ENCODE data around the gene GFOD2.
A peak's percentile ranks its signal among the peaks of the same experiment; 100 is the strongest.

GFOD2 gene

GRCh38 chr16:67656344-67657016 lies 62.6 kb downstream of the GFOD2 start:
- no peak for DNase-seq

- no peak for DNase-seq
These were observed 63.8 kb downstream of the GFOD2 start for GRCh38 chr16:67655363-67655762.

- no peak for DNase-seq
These were observed 64.7 kb downstream of the GFOD2 start for GRCh38 chr16:67654403-67654911.

- no peak for DNase-seq
These were observed 65.2 kb downstream of the GFOD2 start for GRCh38 chr16:67653789-67654402.

- no peak for DNase-seq
These were observed 65.9 kb downstream of the GFOD2 start for GRCh38 chr16:67653128-67653788.

GRCh38 chr16:67652578-67653127 lies 66.5 kb downstream of the GFOD2 start:
- no peak for DNase-seq

- peak; percentile 54 for DNase-seq
These were observed 67.3 kb downstream of the GFOD2 start for GRCh38 chr16:67651847-67652246.

GRCh38 chr16:67651039-67651438 lies 68.1 kb downstream of the GFOD2 start:
- no peak for DNase-seq

GRCh38 chr16:67650023-67650422 lies 69.1 kb downstream of the GFOD2 start:
- DNase-seq: no peak

- DNase-seq: no peak
These were observed 69.6 kb downstream of the GFOD2 start for GRCh38 chr16:67649494-67649931.

- peak; percentile 56 for DNase-seq
These were observed 70.2 kb downstream of the GFOD2 start for GRCh38 chr16:67648764-67649407.

- DNase-seq: no peak
These were observed 70.9 kb downstream of the GFOD2 start for GRCh38 chr16:67648088-67648763.

GRCh38 chr16:67647681-67648080 lies 71.4 kb downstream of the GFOD2 start:
- peak; percentile 54 for DNase-seq

GRCh38 chr16:67647111-67647651 lies 71.9 kb downstream of the GFOD2 start:
- peak; percentile 53 for DNase-seq

- DNase-seq: peak; percentile 59
These were observed 73.6 kb downstream of the GFOD2 start for GRCh38 chr16:67645397-67646121.

- DNase-seq: no peak
These were observed 75.1 kb downstream of the GFOD2 start for GRCh38 chr16:67644038-67644437.

GRCh38 chr16:67641779-67642708 lies 77.1 kb downstream of the GFOD2 start:
- DNase-seq: peak; percentile 54

GRCh38 chr16:67637625-67638024 lies 81.5 kb downstream of the GFOD2 start:
- no peak for DNase-seq

- DNase-seq: no peak
These were observed 82.4 kb downstream of the GFOD2 start for GRCh38 chr16:67636713-67637112.

Measured in activated CD8-positive, alpha-beta memory T cell treated with anti-CD3 and anti-CD28 coated beads for 24 hours (primary cell).